Activated T-cell treated with anti-CD3 and anti-CD28 coated beads for 24 hours (primary cell): ENCODE measurements around the gene APEH.

Source experiments
- DNase-seq: peaks from one replicate; pipeline ENCODE4 v3.0.0-alpha.2; 2020; ENCODE audit warnings: low read depth

APEH gene

GRCh38 chr3:49650637-49651036, 23.5 kb upstream of the APEH start:
- DNase-seq, result no peak

GRCh38 chr3:49652218-49652902, 21.8 kb upstream of the APEH start:
- no peak for DNase-seq

- no peak for DNase-seq
These were observed 21.2 kb upstream of the APEH start for GRCh38 chr3:49652903-49653415.

- no peak for DNase-seq
These were observed 20.5 kb upstream of the APEH start for GRCh38 chr3:49653621-49654020.

- DNase-seq, result no peak
These were observed 19.9 kb upstream of the APEH start for GRCh38 chr3:49654176-49654825.

- no peak for DNase-seq
These were observed 19.1 kb upstream of the APEH start for GRCh38 chr3:49654955-49655556.

GRCh38 chr3:49655731-49656285, 18.3 kb upstream of the APEH start:
- no peak for DNase-seq

GRCh38 chr3:49656541-49657112, 17.5 kb upstream of the APEH start:
- DNase-seq, result no peak

GRCh38 chr3:49657208-49657915, 16.8 kb upstream of the APEH start:
- DNase-seq, result no peak

GRCh38 chr3:49658711-49659110, 15.4 kb upstream of the APEH start:
- no peak for DNase-seq

GRCh38 chr3:49659756-49660155, 14.4 kb upstream of the APEH start:
- DNase-seq, result no peak

- no peak for DNase-seq
These were observed 12.9 kb upstream of the APEH start for GRCh38 chr3:49661281-49661680.

GRCh38 chr3:49662021-49662420, 12.1 kb upstream of the APEH start:
- DNase-seq, result no peak

GRCh38 chr3:49662720-49663413, 11.3 kb upstream of the APEH start:
- no peak for DNase-seq

- no peak for DNase-seq
These were observed 10.3 kb upstream of the APEH start for GRCh38 chr3:49663831-49664230.

- DNase-seq, result no peak
These were observed 9.9 kb upstream of the APEH start for GRCh38 chr3:49664300-49664699.

GRCh38 chr3:49665822-49666519, 8.2 kb upstream of the APEH start:
- DNase-seq, result no peak

- DNase-seq, result no peak
These were observed 7.6 kb upstream of the APEH start for GRCh38 chr3:49666592-49666991.

- DNase-seq, result no peak
These were observed 6.3 kb upstream of the APEH start for GRCh38 chr3:49667701-49668413.

- no peak for DNase-seq
These were observed 5.7 kb upstream of the APEH start for GRCh38 chr3:49668414-49668797.
